HUES48 (cell line): ENCODE results near the gene G3BP2.

ENCODE experiments used
- H3K27ac ChIP-seq: one replicate; pipeline ENCODE4 v1.7.0; 2013; ENCODE audit warnings: low read depth, low read length, inconsistent platforms
- H3K27me3 ChIP-seq: 2 replicates; pipeline ENCODE4 v1.6.1; 2013; ENCODE audit warnings: mild to moderate bottlenecking, low read length; ENCODE audit not compliant: control insufficient read depth, insufficient read depth
- H3K36me3 ChIP-seq: 2 replicates; pipeline ENCODE4 v1.6.1; 2013; ENCODE audit warnings: low read length; ENCODE audit not compliant: control insufficient read depth, insufficient read depth
- H3K4me1 ChIP-seq: 2 replicates; pipeline ENCODE4 v1.6.1; 2013; ENCODE audit warnings: mild to moderate bottlenecking, low read length; ENCODE audit not compliant: control insufficient read depth, insufficient read depth
- H3K4me3 ChIP-seq: 2 replicates; pipeline ENCODE4 v1.5.1; 2013; ENCODE audit warnings: mild to moderate bottlenecking, low read depth, low read length
- H3K9ac ChIP-seq: 2 replicates; pipeline ENCODE4 v1.6.1; 2013; ENCODE audit warnings: mild to moderate bottlenecking, low read depth, low read length, moderate library complexity
- H3K9me3 ChIP-seq: 2 replicates; pipeline ENCODE4 v1.6.1; 2013; ENCODE audit warnings: low read length; ENCODE audit not compliant: control insufficient read depth, insufficient read depth

The G3BP2 gene

GRCh38 chr4:75639124-75639695, 34.0 kb downstream of the G3BP2 start:
- Histone ChIP-seq H3K27ac (no peak overlapping the region), H3K9me3 (no peaks in the 10 kb centered on the region), H3K36me3 (peaks cover 28% of the 10 kb centered on the region)

GRCh38 chr4:75637827-75638226, 35.4 kb downstream of the G3BP2 start:
- H3K36me3 ChIP-seq = peaks cover 15% of the 10 kb centered on the region

More at GRCh38 chr4:75639124-75639695, 34.0 kb downstream of the G3BP2 start:
- Histone ChIP-seq H3K4me1 (no peaks in the 10 kb centered on the region), H3K27me3 (no peaks in the 10 kb centered on the region), H3K9ac (no peak overlapping the region), H3K4me3 (no peak overlapping the region)

GRCh38 chr4:75637176-75637575, 36.0 kb downstream of the G3BP2 start:
- H3K9ac ChIP-seq = no peak overlapping the region
- H3K4me3 ChIP-seq = no peak overlapping the region
- H3K36me3 ChIP-seq = peaks cover 8% of the 10 kb centered on the region
- H3K9me3 ChIP-seq = no peaks in the 10 kb centered on the region
- no peaks in the 10 kb centered on the region for H3K4me1 ChIP-seq
- no peak overlapping the region for H3K27ac ChIP-seq
- no peaks in the 10 kb centered on the region for H3K27me3 ChIP-seq

More at GRCh38 chr4:75637827-75638226, 35.4 kb downstream of the G3BP2 start:
- Histone ChIP-seq H3K27ac (no peak overlapping the region), H3K4me1 (no peaks in the 10 kb centered on the region), H3K4me3 (no peak overlapping the region), H3K27me3 (no peaks in the 10 kb centered on the region), H3K9me3 (no peaks in the 10 kb centered on the region), H3K9ac (no peak overlapping the region)

- no peak overlapping the region for H3K27ac ChIP-seq
- H3K36me3 ChIP-seq = no peaks in the 10 kb centered on the region
- H3K4me3 ChIP-seq = no peak overlapping the region
- H3K27me3 ChIP-seq = no peaks in the 10 kb centered on the region
- H3K9me3 ChIP-seq = no peaks in the 10 kb centered on the region
- H3K9ac ChIP-seq = no peak overlapping the region
- no peaks in the 10 kb centered on the region for H3K4me1 ChIP-seq
Observed at GRCh38 chr4:75634951-75635350, 38.3 kb downstream of the G3BP2 start.

GRCh38 chr4:75634281-75634680, 38.9 kb downstream of the G3BP2 start:
- H3K4me3 ChIP-seq = no peak overlapping the region
- no peak overlapping the region for H3K27ac ChIP-seq
- 0 out of 2 replicates have a peak, but pooled peaks cover 1% of the 10 kb centered on the region for H3K27me3 ChIP-seq
- no peak overlapping the region for H3K9ac ChIP-seq
- H3K4me1 ChIP-seq = no peaks in the 10 kb centered on the region
- H3K9me3 ChIP-seq = no peaks in the 10 kb centered on the region
- no peaks in the 10 kb centered on the region for H3K36me3 ChIP-seq

GRCh38 chr4:75633846-75634245, 39.4 kb downstream of the G3BP2 start:
- Histone ChIP-seq H3K27ac (no peak overlapping the region), H3K36me3 (no peaks in the 10 kb centered on the region)

GRCh38 chr4:75630937-75631329, 42.3 kb downstream of the G3BP2 start:
- no peaks in the 10 kb centered on the region for H3K4me1 ChIP-seq
- peak overlapping the region; percentile 9 for H3K9ac ChIP-seq
- H3K36me3 ChIP-seq = no peaks in the 10 kb centered on the region
- H3K27me3 ChIP-seq = 0 out of 2 replicates have a peak, but pooled peaks cover 3% of the 10 kb centered on the region
- H3K4me3 ChIP-seq = peak overlapping the region; percentile 75
- H3K9me3 ChIP-seq = no peaks in the 10 kb centered on the region
- H3K27ac ChIP-seq = no peak overlapping the region

More at GRCh38 chr4:75633846-75634245, 39.4 kb downstream of the G3BP2 start:
- Histone ChIP-seq H3K9me3 (no peaks in the 10 kb centered on the region), H3K9ac (no peak overlapping the region), H3K27me3 (0 out of 2 replicates have a peak, but pooled peaks cover 3% of the 10 kb centered on the region), H3K4me1 (no peaks in the 10 kb centered on the region), H3K4me3 (no peak overlapping the region)

GRCh38 chr4:75630174-75630936, 42.9 kb downstream of the G3BP2 start, which contains the start of gene CDKL2:
TSS of gene CDKL2 (minus strand) at chr4:75630528. CDS start at chr4:75625988, 4,540 bp downstream.
- Histone ChIP-seq H3K9me3 (no peaks in the 10 kb centered on the region), H3K36me3 (no peaks in the 10 kb centered on the region), H3K9ac (peak within 1 kb of the TSS; percentile 9), H3K27me3 (0 out of 2 replicates have a peak, but pooled peaks cover 3% of the 10 kb centered on the region), H3K27ac (no peak within 1 kb of the TSS), H3K4me1 (no peaks in the 10 kb centered on the region), H3K4me3 (peak within 1 kb of the TSS; percentile 75)

- Histone ChIP-seq H3K9ac (no peak overlapping the region), H3K9me3 (no peaks in the 10 kb centered on the region), H3K4me3 (no peak overlapping the region), H3K27me3 (0 out of 2 replicates have a peak, but pooled peaks cover 3% of the 10 kb centered on the region), H3K4me1 (no peaks in the 10 kb centered on the region), H3K36me3 (no peaks in the 10 kb centered on the region), H3K27ac (no peak overlapping the region)
Observed at GRCh38 chr4:75629239-75629638, 44.0 kb downstream of the G3BP2 start.

GRCh38 chr4:75623026-75623425, 50.2 kb downstream of the G3BP2 start:
- H3K4me1 ChIP-seq = no peaks in the 10 kb centered on the region
- no peaks in the 10 kb centered on the region for H3K27me3 ChIP-seq
- no peak overlapping the region for H3K27ac ChIP-seq
- no peaks in the 10 kb centered on the region for H3K9me3 ChIP-seq
- H3K36me3 ChIP-seq = no peaks in the 10 kb centered on the region
- no peak overlapping the region for H3K4me3 ChIP-seq
- H3K9ac ChIP-seq = no peak overlapping the region

- Histone ChIP-seq H3K9me3 (no peaks in the 10 kb centered on the region), H3K27ac (no peak overlapping the region), H3K4me3 (no peak overlapping the region), H3K9ac (no peak overlapping the region), H3K36me3 (no peaks in the 10 kb centered on the region), H3K4me1 (no peaks in the 10 kb centered on the region), H3K27me3 (no peaks in the 10 kb centered on the region)
Observed at GRCh38 chr4:75621715-75622114, 51.5 kb downstream of the G3BP2 start.
